AG08395 (cell line): ENCODE results near the gene HAND1.

Source experiments
- DNase-seq: peaks from one replicate; pipeline ENCODE4 v3.0.0; 2012; ENCODE audit warnings: mixed read lengths, low spot score

The HAND1 gene

GRCh38 chr5:154479160-154479943, 1.3 kb upstream of the HAND1 start:
- no peak for DNase-seq

GRCh38 chr5:154478752-154479159, 729 bp upstream of the HAND1 start:
- no peak for DNase-seq

- peak; percentile 56 for DNase-seq
Observed at GRCh38 chr5:154477382-154478223, 424 bp downstream of the HAND1 start.

GRCh38 chr5:154476354-154477205, 1.4 kb downstream of the HAND1 start:
- DNase-seq, result no peak

GRCh38 chr5:154475591-154476353, 2.3 kb downstream of the HAND1 start:
- DNase-seq, result no peak

DNA sequence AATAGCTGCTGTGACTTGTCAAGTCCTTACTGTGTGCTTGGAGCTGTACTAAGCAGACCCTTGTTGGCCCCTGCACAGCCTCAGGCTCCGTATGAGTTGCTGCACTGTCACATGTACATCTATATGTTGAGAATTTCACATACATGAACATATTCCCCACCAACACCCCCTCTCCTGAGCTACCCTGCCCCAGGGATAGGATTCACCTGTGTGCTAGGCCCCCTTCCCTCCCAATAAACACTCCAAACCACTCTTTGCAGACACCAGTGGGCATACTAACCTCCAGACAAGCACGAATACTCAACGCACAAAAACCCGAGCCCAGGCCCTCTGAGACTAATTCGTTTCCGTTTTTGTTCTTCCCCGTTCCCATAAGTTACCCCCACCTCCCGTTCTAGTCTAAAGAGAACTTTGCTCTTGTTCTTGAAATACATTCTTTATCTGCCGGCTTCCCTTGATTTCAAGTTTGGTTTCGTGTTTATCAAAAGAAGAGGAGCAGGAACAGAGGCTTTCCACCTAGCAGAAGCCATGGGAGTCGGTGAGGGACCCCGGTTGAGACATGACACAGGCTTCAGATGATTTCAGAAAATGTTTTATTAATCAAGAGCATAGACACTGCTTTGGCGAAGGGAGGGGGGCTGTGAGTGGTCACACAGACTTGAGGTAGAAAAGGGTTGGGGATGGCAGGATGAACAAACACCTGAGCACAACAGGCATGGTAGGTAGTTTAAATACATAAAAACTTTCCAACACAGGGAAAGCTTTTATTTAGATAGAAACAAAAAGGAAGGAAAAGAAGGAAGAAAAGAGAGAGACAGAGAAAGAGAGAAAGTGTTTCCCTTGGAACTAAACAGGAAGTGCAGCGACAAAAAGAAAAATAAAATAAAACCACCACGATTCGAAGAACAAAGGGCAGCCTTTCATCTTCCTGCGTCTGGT, 3.4 kb downstream of the HAND1 start:
- no peak for DNase-seq

GRCh38 chr5:154473581-154474283, 4.3 kb downstream of the HAND1 start:
- DNase-seq, result no peak

DNA sequence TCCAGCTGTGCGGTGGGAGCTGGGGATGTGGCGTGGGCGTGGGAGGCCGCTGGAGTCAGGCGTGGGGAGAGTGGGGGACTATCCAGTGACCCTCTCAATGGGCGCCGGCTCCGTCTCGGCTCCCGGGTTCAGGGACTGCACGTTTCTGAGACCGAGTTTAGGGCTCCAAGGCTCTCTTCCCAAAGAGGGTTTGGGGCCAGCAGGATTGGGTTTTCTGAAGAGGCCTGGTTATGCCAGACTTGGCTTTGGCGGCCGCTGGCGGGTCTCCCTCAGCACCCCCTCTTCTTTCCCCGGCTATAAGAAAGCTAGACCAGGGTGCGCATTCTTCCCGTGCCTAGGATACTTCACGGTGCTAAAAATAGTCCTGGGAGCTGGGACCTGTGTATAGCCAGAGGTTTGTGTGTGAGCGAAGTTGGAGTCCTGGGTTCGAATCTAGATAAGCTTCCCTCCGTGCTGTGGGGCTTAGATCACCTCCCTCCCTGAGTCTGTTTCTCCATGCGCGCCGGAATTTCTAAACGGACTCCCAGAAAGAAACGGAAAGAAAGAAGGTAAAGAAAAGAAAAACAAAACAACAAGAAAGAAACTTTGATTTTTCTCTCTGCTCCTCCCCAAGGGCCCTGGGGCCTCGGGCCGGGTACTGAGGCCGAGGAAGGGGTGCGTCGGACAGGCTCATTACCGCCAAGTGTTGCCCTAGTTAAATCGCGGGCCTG, 5.0 kb downstream of the HAND1 start:
- DNase-seq, result no peak

DNA sequence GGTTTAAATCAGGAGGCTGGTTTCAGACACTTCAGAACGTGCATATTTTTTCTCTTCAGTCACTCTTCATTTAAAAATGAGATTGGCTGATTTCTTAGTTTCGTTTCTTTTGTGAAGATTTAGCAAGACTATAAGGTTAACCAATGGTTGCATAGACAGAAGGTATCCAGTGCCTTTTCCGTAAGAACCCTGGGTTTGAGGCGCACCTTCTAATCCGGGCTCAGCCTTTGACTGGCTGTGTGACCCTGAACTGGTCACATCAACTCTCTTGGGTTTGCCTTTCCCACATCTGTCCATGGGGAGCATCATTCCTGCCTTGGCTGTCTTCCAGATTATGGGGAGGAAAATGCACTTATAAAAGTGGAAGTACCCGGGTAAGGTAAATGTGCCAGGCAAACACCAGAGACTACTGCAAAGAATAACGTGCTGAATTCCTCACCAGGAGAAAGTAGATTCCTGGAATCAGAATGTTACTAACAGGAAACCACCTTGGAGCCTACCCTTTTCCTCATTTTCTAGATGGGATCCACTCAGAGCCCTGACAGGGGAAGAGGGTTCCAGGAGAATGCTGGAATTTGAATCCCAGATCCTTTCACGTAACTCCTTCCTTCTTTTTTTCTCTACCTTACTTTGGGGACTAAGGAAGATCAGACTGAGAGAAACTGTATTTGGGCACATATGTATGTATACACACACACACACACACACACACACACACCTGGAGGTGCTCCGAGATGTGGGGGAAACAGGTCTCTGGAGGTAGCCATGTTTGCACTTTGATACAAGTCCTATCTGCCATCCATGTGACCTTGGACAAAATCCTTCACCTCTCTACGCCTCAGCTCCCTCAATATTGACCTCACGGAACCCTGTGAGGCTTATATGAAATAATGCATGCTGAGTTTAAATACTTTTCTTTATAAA, 6.8 kb downstream of the HAND1 start:
- DNase-seq, result no peak

- no peak for DNase-seq
Observed at GRCh38 chr5:154470137-154470536, 7.9 kb downstream of the HAND1 start.

GRCh38 chr5:154467655-154468354, 10.2 kb downstream of the HAND1 start:
- peak; percentile 93 for DNase-seq

GRCh38 chr5:154466671-154467070, 11.4 kb downstream of the HAND1 start:
- DNase-seq, result no peak

DNA sequence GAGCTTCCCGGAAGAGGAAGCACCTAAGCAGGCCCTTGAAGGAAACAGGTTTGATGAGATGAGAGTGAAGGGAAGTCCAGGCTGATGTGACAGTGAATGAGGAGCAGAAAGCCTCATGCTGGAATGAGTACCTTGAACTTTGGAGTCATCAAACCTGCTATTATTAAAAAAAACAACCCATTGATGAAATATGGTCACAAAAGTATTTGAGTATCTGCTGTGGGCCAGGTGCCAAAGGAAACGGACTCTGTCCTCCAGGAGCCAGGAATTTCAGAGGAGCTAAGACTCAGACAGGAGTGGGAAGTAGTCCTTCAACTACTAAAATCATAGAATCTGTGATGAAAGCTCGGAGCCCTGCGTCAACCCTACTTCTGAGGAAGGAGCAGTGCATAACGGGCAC, 11.9 kb downstream of the HAND1 start:
- DNase-seq, result no peak

DNA sequence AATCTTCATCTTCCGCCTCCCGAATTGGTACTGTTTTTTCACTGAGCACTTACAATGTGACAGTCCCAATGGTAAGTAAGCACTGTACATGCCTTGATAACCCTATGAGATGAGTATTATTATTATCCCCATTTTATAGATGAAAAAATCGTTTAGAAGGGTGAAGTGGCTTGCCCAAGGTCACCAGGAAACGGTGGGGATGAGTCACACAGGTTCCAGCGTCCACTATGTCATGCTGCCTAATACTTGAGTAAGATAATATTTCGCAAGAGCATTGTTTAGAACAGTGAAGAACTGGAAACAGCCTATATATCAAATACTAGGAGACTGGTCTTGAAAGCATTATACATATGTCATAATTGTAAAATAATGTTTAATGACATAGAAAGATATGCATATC, 12.9 kb downstream of the HAND1 start:
- no peak for DNase-seq

DNA sequence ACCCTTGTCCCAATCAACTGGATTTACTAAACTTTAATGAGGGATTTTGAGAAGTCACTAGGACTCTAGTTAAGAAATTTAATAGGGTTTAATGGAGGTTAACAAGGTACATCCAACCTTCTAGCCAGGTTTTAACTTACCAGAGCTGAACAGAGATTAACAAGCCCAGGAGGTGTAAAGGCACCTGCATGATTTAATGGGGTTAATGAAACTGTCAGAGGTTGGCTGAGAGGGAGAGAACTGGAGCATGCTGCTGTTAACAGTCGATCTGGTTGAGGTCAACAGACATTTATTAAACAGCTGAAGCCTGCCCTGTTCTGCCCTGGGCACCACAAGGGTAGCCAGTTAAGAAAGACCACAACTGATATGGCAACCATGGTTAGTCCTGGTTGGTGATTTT, 13.6 kb downstream of the HAND1 start:
- no peak for DNase-seq

GRCh38 chr5:154461531-154461930, 16.5 kb downstream of the HAND1 start:
- DNase-seq, result no peak

GRCh38 chr5:154460172-154460571, 17.9 kb downstream of the HAND1 start:
- no peak for DNase-seq
